Neural cell (in vitro differentiated cells): ENCODE measurements around the gene SMIM22. TPM values are rescaled to one million over a fixed set of nuclear protein-coding genes. Genes with fewer than 3 reads are reported as not detected.

ENCODE experiments used
- H2AFZ ChIP-seq: fragments of 200-600, 300-800 bp; sonication (generic), shearing (Covaris generic); 2 replicates; pipeline ENCODE4 v1.6.0; 2014; ENCODE audit warnings: low read depth, mild to moderate bottlenecking, antibody characterized with exemption, low read length, moderate library complexity
- H3F3A ChIP-seq: fragments of 200-600 bp; shearing (Covaris generic); 2 replicates; pipeline ENCODE4 v1.6.1; 2016; ENCODE audit warnings: mild to moderate bottlenecking, moderate library complexity, mixed read lengths, antibody characterized with exemption, low read length; ENCODE audit not compliant: insufficient read depth, poor library complexity, severe bottlenecking
- H3K27ac ChIP-seq: fragments of 200-600, 300-800 bp; sonication (generic), shearing (Covaris generic); 2 replicates; pipeline ENCODE4 v1.5.1; 2014; ENCODE audit warnings: mild to moderate bottlenecking, low read length, moderate library complexity
- H3K27me3 ChIP-seq: fragments of 300-800, 200-600 bp; sonication (generic), shearing (Covaris generic); 2 replicates; pipeline ENCODE4 v1.6.0; 2014; ENCODE audit warnings: mild to moderate bottlenecking, low read depth, low read length, moderate library complexity; ENCODE audit not compliant: insufficient read depth
- H3K36me3 ChIP-seq: fragments of 300-800, 200-600 bp; sonication (generic), shearing (Covaris generic); 2 replicates; pipeline ENCODE4 v1.5.1; 2014; ENCODE audit warnings: mild to moderate bottlenecking, antibody characterized with exemption, low read length, moderate library complexity; ENCODE audit not compliant: insufficient read depth
- H3K4me2 ChIP-seq: fragments of 300-800, 200-600 bp; sonication (generic), shearing (Covaris generic); 2 replicates; pipeline ENCODE4 v1.6.0; 2014; ENCODE audit warnings: mild to moderate bottlenecking, low read length
- H3K4me3 ChIP-seq: fragments of 300-800, 200-600 bp; sonication (generic), shearing (Covaris generic); 2 replicates; pipeline ENCODE4 v1.5.1; 2014; ENCODE audit warnings: mild to moderate bottlenecking, low read length, moderate library complexity
- H3K79me2 ChIP-seq: fragments of 200-600 bp; shearing (Covaris generic); replicated peaks from 2 replicates; pipeline ENCODE4 v1.6.0; 2014; ENCODE audit warnings: mild to moderate bottlenecking, low read length, moderate library complexity; ENCODE audit not compliant: insufficient read depth
- H3K9ac ChIP-seq: fragments of 300-800, 200-600 bp; sonication (generic), shearing (Covaris generic); 2 replicates; pipeline ENCODE4 v1.6.1; 2016; ENCODE audit warnings: mild to moderate bottlenecking, low read length, mixed read lengths
- H3K9me2 ChIP-seq: fragments of 200-600 bp; shearing (Covaris generic); 2 replicates; pipeline ENCODE4 v1.6.1; 2016; ENCODE audit warnings: mild to moderate bottlenecking, low read length, mixed read lengths; ENCODE audit not compliant: insufficient read depth
- H3K9me3 ChIP-seq: fragments of 200-600, 300-800 bp; sonication (generic), shearing (Covaris generic); 2 replicates; pipeline ENCODE4 v1.6.1; 2016; ENCODE audit warnings: mild to moderate bottlenecking, mixed run types, low read length, moderate library complexity, mixed read lengths
- H4K20me1 ChIP-seq: fragments of 200-600 bp; shearing (Covaris generic); 2 replicates; pipeline ENCODE4 v1.6.1; 2016; ENCODE audit warnings: mild to moderate bottlenecking, mixed run types; ENCODE audit not compliant: insufficient read depth
- CTCF ChIP-seq: fragments of 450-650 bp; IDR thresholded peaks from 2 replicates; pipeline ENCODE4 v1.5.1; 2014; ENCODE audit warnings: antibody characterized with exemption, mild to moderate bottlenecking, moderate library complexity; ENCODE audit not compliant: poor library complexity, severe bottlenecking
- EP300 ChIP-seq: fragments of 450-650 bp; conservative IDR thresholded peaks from 2 replicates; pipeline ENCODE4 v1.6.1; 2014; ENCODE audit warnings: antibody characterized with exemption, mild to moderate bottlenecking, moderate library complexity; ENCODE audit not compliant: poor library complexity, severe bottlenecking
- EZH2 ChIP-seq: fragments of 200-600, 300-800 bp; shearing (Covaris generic), sonication (generic); IDR thresholded peaks from 2 replicates; pipeline ENCODE4 v1.6.1; 2014; ENCODE audit warnings: antibody characterized with exemption, low read length, borderline replicate concordance, mild to moderate bottlenecking; ENCODE audit not compliant: insufficient read depth, poor library complexity, severe bottlenecking
- MXI1 ChIP-seq: fragments of 450-650 bp; conservative IDR thresholded peaks from 2 replicates; pipeline ENCODE4 v1.6.1; 2014; ENCODE audit warnings: antibody characterized with exemption, mild to moderate bottlenecking; ENCODE audit not compliant: poor library complexity, severe bottlenecking
- POLR2AphosphoS5 ChIP-seq: IDR thresholded peaks from 2 replicates; pipeline ENCODE4 v1.6.1; 2012
- RAD21 ChIP-seq: fragments of 450-650 bp; conservative IDR thresholded peaks from 2 replicates; pipeline ENCODE4 v1.6.1; 2014; ENCODE audit warnings: antibody characterized with exemption, mild to moderate bottlenecking, moderate library complexity
- SMC3 ChIP-seq: fragments of 450-650 bp; conservative IDR thresholded peaks from 2 replicates; pipeline ENCODE4 v1.6.1; 2014; ENCODE audit warnings: antibody characterized with exemption, mild to moderate bottlenecking, moderate library complexity; ENCODE audit not compliant: poor library complexity
- TAF1 ChIP-seq: IDR thresholded peaks from 2 replicates; pipeline ENCODE4 v1.6.1; 2012; ENCODE audit warnings: low read depth
- polyA plus RNA-seq: library from polyadenylated mRNA; depleted of rRNA; stranded (reverse); fragments of >200 nt; gene quantifications from 2 replicates; pipeline ENCODE4 v1.2.3, GENCODE V29; 2014
- TF ChIP-seq, protein P1 (sequence below): IDR thresholded peaks from 2 replicates; pipeline ENCODE4 v1.6.1; 2012; ENCODE audit warnings: borderline replicate concordance

Gene SMIM22
- polyA plus RNA-seq, 1 donor from 2014 or later: not detected

GRCh38 chr16:4762205-4762604 lies 33.0 kb upstream of the SMIM22 start:
- Histone ChIP-seq H3K27ac (no peak overlapping the region), H3K79me2 (peaks cover 12% of the 10 kb centered on the region), H3K4me2 (no peak overlapping the region), H2AFZ (no peak overlapping the region), H3F3A (no peaks in the 10 kb centered on the region), H3K4me3 (no peak overlapping the region), H3K9me2 (no peaks in the 10 kb centered on the region), H3K9ac (no peak overlapping the region), H3K36me3 (no peaks in the 10 kb centered on the region), H3K27me3 (no peaks in the 10 kb centered on the region), H3K9me3 (no peaks in the 10 kb centered on the region), H4K20me1 (no peaks in the 10 kb centered on the region)
- TF ChIP-seq MXI1 (no peak), EP300 (no peak), TAF1 (no peak), EZH2 (no peak), CTCF (no peak), RAD21 (no peak), SMC3 (no peak), POLR2AphosphoS5 (no peak)
- TF ChIP-seq, protein P1, sequence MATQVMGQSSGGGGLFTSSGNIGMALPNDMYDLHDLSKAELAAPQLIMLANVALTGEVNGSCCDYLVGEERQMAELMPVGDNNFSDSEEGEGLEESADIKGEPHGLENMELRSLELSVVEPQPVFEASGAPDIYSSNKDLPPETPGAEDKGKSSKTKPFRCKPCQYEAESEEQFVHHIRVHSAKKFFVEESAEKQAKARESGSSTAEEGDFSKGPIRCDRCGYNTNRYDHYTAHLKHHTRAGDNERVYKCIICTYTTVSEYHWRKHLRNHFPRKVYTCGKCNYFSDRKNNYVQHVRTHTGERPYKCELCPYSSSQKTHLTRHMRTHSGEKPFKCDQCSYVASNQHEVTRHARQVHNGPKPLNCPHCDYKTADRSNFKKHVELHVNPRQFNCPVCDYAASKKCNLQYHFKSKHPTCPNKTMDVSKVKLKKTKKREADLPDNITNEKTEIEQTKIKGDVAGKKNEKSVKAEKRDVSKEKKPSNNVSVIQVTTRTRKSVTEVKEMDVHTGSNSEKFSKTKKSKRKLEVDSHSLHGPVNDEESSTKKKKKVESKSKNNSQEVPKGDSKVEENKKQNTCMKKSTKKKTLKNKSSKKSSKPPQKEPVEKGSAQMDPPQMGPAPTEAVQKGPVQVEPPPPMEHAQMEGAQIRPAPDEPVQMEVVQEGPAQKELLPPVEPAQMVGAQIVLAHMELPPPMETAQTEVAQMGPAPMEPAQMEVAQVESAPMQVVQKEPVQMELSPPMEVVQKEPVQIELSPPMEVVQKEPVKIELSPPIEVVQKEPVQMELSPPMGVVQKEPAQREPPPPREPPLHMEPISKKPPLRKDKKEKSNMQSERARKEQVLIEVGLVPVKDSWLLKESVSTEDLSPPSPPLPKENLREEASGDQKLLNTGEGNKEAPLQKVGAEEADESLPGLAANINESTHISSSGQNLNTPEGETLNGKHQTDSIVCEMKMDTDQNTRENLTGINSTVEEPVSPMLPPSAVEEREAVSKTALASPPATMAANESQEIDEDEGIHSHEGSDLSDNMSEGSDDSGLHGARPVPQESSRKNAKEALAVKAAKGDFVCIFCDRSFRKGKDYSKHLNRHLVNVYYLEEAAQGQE: no peak

- H3K36me3 ChIP-seq: no peaks in the 10 kb centered on the region
Measured at GRCh38 chr16:4763791-4764190, 31.4 kb upstream of the SMIM22 start.

More at GRCh38 chr16:4763791-4764190, 31.4 kb upstream of the SMIM22 start:
- H3K9me3 ChIP-seq: no peaks in the 10 kb centered on the region
- H3F3A ChIP-seq: no peaks in the 10 kb centered on the region
- no peak for TF ChIP-seq TAF1
- no peak for TF ChIP-seq RAD21
- TF ChIP-seq MXI1: no peak
- no peak for TF ChIP-seq CTCF
- TF ChIP-seq EP300: no peak
- no peak for TF ChIP-seq SMC3
- no peak for TF ChIP-seq POLR2AphosphoS5
- no peak for TF ChIP-seq EZH2
- TF ChIP-seq, protein P1: no peak
- no peak overlapping the region for H3K4me2 ChIP-seq
- no peaks in the 10 kb centered on the region for H3K9me2 ChIP-seq
- no peak overlapping the region for H3K4me3 ChIP-seq
- no peak overlapping the region for H3K9ac ChIP-seq
- no peaks in the 10 kb centered on the region for H3K27me3 ChIP-seq
- H2AFZ ChIP-seq: no peak overlapping the region
- no peak overlapping the region for H3K27ac ChIP-seq
- H4K20me1 ChIP-seq: no peaks in the 10 kb centered on the region
- H3K79me2 ChIP-seq: peaks cover 12% of the 10 kb centered on the region
